UCSD-AML1 (cell line): ENCODE results near the gene TECPR2.

Experiments used
- DNase-seq: peaks from one replicate; lab custom pipeline; 2025; ENCODE audit not compliant: unreplicated experiment; lab: John Stamatoyannopoulos, UW

Gene TECPR2

GRCh38 chr14:102374264-102374663 lies 11.5 kb downstream of the TECPR2 start:
- no peak for DNase-seq

- no peak for DNase-seq
Observed at GRCh38 chr14:102375119-102375518, 12.4 kb downstream of the TECPR2 start.

- DNase-seq = no peak
Observed at GRCh38 chr14:102377696-102378095, 15.0 kb downstream of the TECPR2 start.

GRCh38 chr14:102378830-102379229 lies 16.1 kb downstream of the TECPR2 start:
- DNase-seq = no peak

- no peak for DNase-seq
Observed at GRCh38 chr14:102387086-102387485, 24.3 kb downstream of the TECPR2 start.

GRCh38 chr14:102389246-102389645 lies 26.5 kb downstream of the TECPR2 start:
- DNase-seq = no peak

GRCh38 chr14:102390064-102390855 lies 27.5 kb downstream of the TECPR2 start:
- no peak for DNase-seq

- no peak for DNase-seq
Observed at GRCh38 chr14:102392506-102392905, 29.8 kb downstream of the TECPR2 start.

- DNase-seq = peak; percentile 37
Observed at GRCh38 chr14:102394717-102395375, 32.1 kb downstream of the TECPR2 start.

- no peak for DNase-seq
Observed at GRCh38 chr14:102396521-102396920, 33.8 kb downstream of the TECPR2 start.

GRCh38 chr14:102403028-102403427 lies 40.3 kb downstream of the TECPR2 start:
- DNase-seq = no peak

GRCh38 chr14:102407258-102407657 lies 44.5 kb downstream of the TECPR2 start:
- no peak for DNase-seq

GRCh38 chr14:102408724-102409123 lies 46.0 kb downstream of the TECPR2 start:
- DNase-seq = no peak

GRCh38 chr14:102415671-102416070 lies 52.9 kb downstream of the TECPR2 start:
- no peak for DNase-seq

GRCh38 chr14:102417001-102417431 lies 54.3 kb downstream of the TECPR2 start:
- no peak for DNase-seq

- DNase-seq = no peak
Observed at GRCh38 chr14:102417646-102418045, 54.9 kb downstream of the TECPR2 start.

- no peak for DNase-seq
Observed at GRCh38 chr14:102418169-102418852, 55.6 kb downstream of the TECPR2 start.

GRCh38 chr14:102418853-102419240 lies 56.1 kb downstream of the TECPR2 start:
- no peak for DNase-seq

- no peak for DNase-seq
Observed at GRCh38 chr14:102419276-102419675, 56.5 kb downstream of the TECPR2 start.

GRCh38 chr14:102419716-102420115 lies 57.0 kb downstream of the TECPR2 start:
- no peak for DNase-seq

GRCh38 chr14:102421411-102422057 lies 58.8 kb downstream of the TECPR2 start:
- DNase-seq = no peak
